HepG2 (cell line): ENCODE data around the gene TADA3. TPM values are rescaled to one million over a fixed set of nuclear protein-coding genes. Genes with fewer than 3 reads are reported as not detected.

Experiments
- ATAC-seq: fragments of 200-7000 bp; cut with Tn5 transposase; 3 replicates; pipeline ENCODE4 v1.9.1; 2020; ENCODE audit warnings: mild to moderate bottlenecking, moderate library complexity
- BruUV-seq: library from RNA; stranded (reverse); fragments of 400-500 nt; replicated peaks from 2 replicates; lab custom pipeline; 2021; lab: Mats Ljungman, UMichigan
- CTCF ChIA-PET: fragments of 300-600 bp; formaldehyde crosslinking; extraction: SDS; loops from one replicate; lab custom pipeline; 2021; ENCODE audit warnings: low total read pairs, inconsistent platforms, low intra/inter-chr PET ratio; lab: Yijun Ruan, JAX
- POLR2A ChIA-PET: fragments of 350-600 bp; sonication (Branson Sonifier 250); formaldehyde crosslinking; loops from one replicate; lab custom pipeline; 2020; ENCODE audit warnings: antibody characterized with exemption, inconsistent platforms; lab: Yijun Ruan, JAX
- DNase-seq: peaks from one replicate; pipeline ENCODE4 v3.0.0-alpha.2; 2015; ENCODE audit warnings: low spot score
- FAIRE-seq: peaks from 3 replicates; lab custom pipeline; 2011; peaks lifted over from hg19 to GRCh38; lab: Jason Lieb, UNC
- H2AFZ ChIP-seq: one replicate; pipeline ENCODE4 v1.6.1; 2011; ENCODE audit warnings: low read length, inconsistent platforms
- H3K27ac ChIP-seq: fragments of 300-600 bp; 3 replicates; pipeline ENCODE4 v1.8.0; 2011; ENCODE audit warnings: mixed run types, mild to moderate bottlenecking, mixed read lengths, low read length, inconsistent platforms; ENCODE audit not compliant: insufficient read depth; ENCODE audit errors: extremely low read length
- H3K27me3 ChIP-seq, 2 experiments: fragments of 200-600 bp in 1 of 2; 2 replicates in 1 of 2; 3 replicates in 1 of 2; pipeline versions ENCODE4 v1.6.0 to v1.8.0; 2011; ENCODE audit warnings: low read length in 2 of 2, mild to moderate bottlenecking in 2 of 2, moderate library complexity in 2 of 2, inconsistent platforms in 1 of 2; ENCODE audit not compliant: insufficient read depth in 2 of 2, control insufficient read depth in 1 of 2
- H3K36me3 ChIP-seq, 2 experiments: fragments of 200-600 bp in 1 of 2; replicated peaks in 1 of 2; 2 replicates in 1 of 2; 3 replicates in 1 of 2; pipeline versions ENCODE4 v1.5.1 to v1.8.0; 2011; ENCODE audit warnings: low read length in 2 of 2, inconsistent platforms in 1 of 2; ENCODE audit not compliant: insufficient read depth in 2 of 2, control insufficient read depth in 1 of 2
- H3K4me1 ChIP-seq: 2 replicates; pipeline ENCODE4 v1.5.1; 2012; ENCODE audit warnings: low read length, inconsistent platforms; ENCODE audit not compliant: insufficient read depth
- H3K4me2 ChIP-seq: 2 replicates; pipeline ENCODE4 v1.6.0; 2011; ENCODE audit warnings: low read depth, low read length, inconsistent platforms
- H3K4me3 ChIP-seq, 3 experiments: fragments of 200-600 bp in 1 of 3; sonication (generic), shearing (Covaris generic) in 1 of 3; replicated peaks in 1 of 3; 2 replicates each; pipeline ENCODE4 v1.5.1; 2011 to 2016; ENCODE audit warnings: low read length in 3 of 3, inconsistent platforms in 2 of 3, low read depth in 2 of 3, mild to moderate bottlenecking in 2 of 3, control low read depth in 1 of 3, mixed read lengths in 1 of 3; ENCODE audit not compliant: insufficient read depth in 1 of 3
- H3K79me2 ChIP-seq: one replicate; pipeline ENCODE4 v1.6.1; 2011; ENCODE audit warnings: low read length, inconsistent platforms; ENCODE audit not compliant: insufficient read depth
- H3K9ac ChIP-seq: 2 replicates; pipeline ENCODE4 v1.6.0; 2011; ENCODE audit warnings: mild to moderate bottlenecking, low read depth, low read length, inconsistent platforms; ENCODE audit not compliant: insufficient read depth
- H3K9me3 ChIP-seq: 2 replicates; pipeline ENCODE4 v1.5.1; 2012; ENCODE audit warnings: mild to moderate bottlenecking, low read length
- H4K20me1 ChIP-seq: 2 replicates; pipeline ENCODE4 v1.6.0; 2011; ENCODE audit warnings: inconsistent platforms, mild to moderate bottlenecking, low read length, moderate library complexity; ENCODE audit not compliant: insufficient read depth
- AGO2 ChIP-seq: fragments of 200-400 bp; formaldehyde crosslinking; optimal IDR thresholded peaks from 2 replicates; pipeline ENCODE3; 2017; ENCODE audit warnings: mild to moderate bottlenecking, low read depth, low read length, moderate library complexity
- CTCF ChIP-seq: sonication (generic); formaldehyde crosslinking; IDR thresholded peaks from 2 replicates; pipeline ENCODE4 v1.5.0; 2020; ENCODE audit warnings: mild to moderate bottlenecking, missing genetic modification reagents, moderate library complexity
- DRAP1 ChIP-seq: IDR thresholded peaks from 2 replicates; pipeline ENCODE4 v1.6.1; 2016; ENCODE audit warnings: missing genetic modification reagents, missing compliant biosample characterization
- E2F2 ChIP-seq: sonication (generic); formaldehyde crosslinking; IDR thresholded peaks from 2 replicates; pipeline ENCODE4 v1.4.0; 2020; ENCODE audit warnings: missing genetic modification reagents, borderline replicate concordance
- STAG1 ChIP-seq: sonication (generic); formaldehyde crosslinking; IDR thresholded peaks from 2 replicates; pipeline ENCODE4 v1.4.0; 2020; ENCODE audit warnings: missing genetic modification reagents
- TARDBP ChIP-seq: sonication (generic); formaldehyde crosslinking; IDR thresholded peaks from 2 replicates; pipeline ENCODE4 v1.8.0; 2022; ENCODE audit warnings: mild to moderate bottlenecking, missing genetic modification reagents
- TRIM24 ChIP-seq: sonication (generic); formaldehyde crosslinking; IDR thresholded peaks from 2 replicates; pipeline ENCODE4 v1.8.0; 2022; ENCODE audit warnings: mild to moderate bottlenecking, missing genetic modification reagents
- ZBTB20 ChIP-seq: sonication (generic); formaldehyde crosslinking; IDR thresholded peaks from 2 replicates; pipeline ENCODE4 v1.8.1; 2023; ENCODE audit warnings: missing genetic modification reagents, low read depth, mild to moderate bottlenecking, borderline replicate concordance
- ZNF616 ChIP-seq: sonication (generic); formaldehyde crosslinking; IDR thresholded peaks from 2 replicates; pipeline ENCODE4 v1.5.0; 2020; ENCODE audit warnings: low read depth, mild to moderate bottlenecking, missing genetic modification reagents
- ZNF773 ChIP-seq: sonication (generic); formaldehyde crosslinking; IDR thresholded peaks from 2 replicates; pipeline ENCODE4 v1.4.0; 2020; ENCODE audit warnings: missing genetic modification reagents, borderline replicate concordance
- WGBS: methylation state at CpG from one replicate; pipeline ENCODE4 v1.1.6; 2017; ENCODE audit warnings: low lambda C conversion rate; 5-methylcytosine and 5-hydroxymethylcytosine counted together
- in situ Hi-C: cut with HindIII; loops from 2 replicates; pipeline ENCODE4 v1.10.0; 2017; ENCODE audit warnings: low pct_unique_long_range_greater_than_20kb; ENCODE audit not compliant: extremely low pct_ligation_motif_present
- intact Hi-C: fragments of 100-400 bp; cut with micrococcal nuclease; formaldehyde crosslinking; loops from one replicate; pipeline ENCODE4 v1.10.0; 2022; ENCODE audit not compliant: unreplicated experiment
- polyA plus RNA-seq, 8 experiments: library from polyadenylated mRNA; depleted of rRNA in 3 of 8; stranded (reverse) in 7 of 8; unstranded in 1 of 8; fragments of >200 nt; fragmentation: Illumina TruSeq in 4 of 8; extraction: Trizol in 4 of 8; gene quantifications; 2 replicates each; pipeline versions ENCODE4 v1.2.1 to v1.2.3, GENCODE V29; 2011 to 2016; ENCODE audit warnings: low read depth in 4 of 8, missing spikeins in 1 of 8, mixed read lengths in 1 of 8; ENCODE audit not compliant: insufficient read depth in 1 of 8
- total RNA-seq, 5 experiments: library from RNA; depleted of rRNA; stranded (reverse); fragments of >200 nt; fragmentation: Illumina TruSeq; extraction: Trizol; gene quantifications; 2 replicates each; pipeline ENCODE4 v1.2.3, GENCODE V29; 2016; ENCODE audit warnings: low read depth in 1 of 5
- TF ChIP-seq, protein P1 (sequence below): sonication (generic); formaldehyde crosslinking; IDR thresholded peaks from 2 replicates; pipeline ENCODE4 v1.8.1; 2023; ENCODE audit warnings: mild to moderate bottlenecking, missing genetic modification reagents

The TADA3 gene
- total and polyA plus RNA-seq, 2 of the 13 experiments (the other 11 are each of a cell fraction or from before 2014, with no cell fraction given) = 32.1 to 37.1 TPM

DNA sequence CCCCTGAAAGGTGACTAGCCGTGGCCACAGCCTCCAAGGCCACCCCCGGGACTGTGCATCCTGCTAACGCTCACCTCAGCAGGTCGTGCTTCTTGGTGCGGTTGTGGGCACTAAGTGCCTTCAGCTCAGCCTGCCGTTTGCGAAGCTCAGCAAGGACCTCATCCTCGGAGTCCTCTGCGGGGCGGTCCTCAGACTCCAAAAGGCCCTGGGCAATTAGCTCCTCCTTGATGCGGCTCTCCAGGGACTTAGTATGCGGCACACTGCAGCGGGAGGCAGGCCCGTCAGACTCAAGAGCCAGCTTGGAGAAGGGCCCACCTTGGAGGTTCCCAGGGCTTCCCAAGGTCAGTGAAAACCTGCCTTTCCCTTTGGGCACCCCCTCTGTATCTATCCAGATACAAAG is 8.3 kb downstream of the TADA3 start:
- Histone ChIP-seq H3K27ac (no peak overlapping the region), H3K4me3 (no peak overlapping the region), H3K27me3 (no peaks in the 10 kb centered on the region), H3K9ac (no peak overlapping the region), H3K79me2 (no peaks in the 10 kb centered on the region), H4K20me1 (no peaks in the 10 kb centered on the region), H3K4me2 (no peak overlapping the region)
- intact Hi-C loops = no loop called here
- POLR2A ChIA-PET = interaction anchor here (1.4 kb wide), 1 partner anchor 9 kb away, joined by 4 read pairs; the partner anchor contains the start of genes ARPC4 and TADA3
- DNase-seq = no peak
- BruUV-seq = no TSS peak
- WGBS = 92% methylated on average over 5 of the region's 14 CpGs
- CTCF ChIA-PET = no interaction called here
- TF ChIP-seq ZBTB20 (CRISPR knock-in tag) (no peak), AGO2 (peak; percentile 49)
- TF ChIP-seq, all 625 proteins: peak for 1
- Histone ChIP-seq H3K9me3 (no peaks in the 10 kb centered on the region), H3K36me3 (peaks cover 22 to 54% of the 10 kb centered on the region in 2 experiments), H2AFZ (no peak overlapping the region), H3K4me1 (peaks cover 16% of the 10 kb centered on the region)
- in situ Hi-C loops = no loop called here
- ATAC-seq = no peak
- no peak for FAIRE-seq

GRCh38 chr3:9782770-9783169 is 9.5 kb downstream of the TADA3 start:
- in situ Hi-C loops (no loop called here), intact Hi-C loops (no loop called here)
- Histone ChIP-seq H3K27me3 (no peaks in the 10 kb centered on the region), H3K4me2 (no peak overlapping the region), H3K9me3 (no peaks in the 10 kb centered on the region), H3K9ac (no peak overlapping the region), H3K36me3 (peaks cover 22 to 52% of the 10 kb centered on the region in 2 experiments), H3K27ac (no peak overlapping the region), H2AFZ (no peak overlapping the region), H3K4me3 (no peak overlapping the region), H3K79me2 (no peaks in the 10 kb centered on the region), H4K20me1 (no peaks in the 10 kb centered on the region), H3K4me1 (peaks cover 16% of the 10 kb centered on the region)
- WGBS = 69% methylated on average over 3 of the region's 3 CpGs
- CTCF ChIA-PET = no interaction called here
- DNase-seq (no peak), FAIRE-seq (peak; percentile 67), ATAC-seq (0 out of 3 replicates have a peak, but pooled peaks have one; percentile 12)
- POLR2A ChIA-PET = interaction anchor here (1.2 to 2.5 kb wide), 2 partner anchors 10 to 119 kb away, joined by 4 to 15 read pairs; partner anchors contain the start of genes ARPC4 and TADA3
- BruUV-seq = no TSS peak
- peak; percentile 44 for TF ChIP-seq CTCF (CRISPR knock-in tag)
- TF ChIP-seq ZNF773 = no peak
- no peak for TF ChIP-seq E2F2 (CRISPR knock-in tag)
- no peak for TF ChIP-seq DRAP1 (CRISPR knock-in tag)
- peak; percentile 57 for TF ChIP-seq STAG1 (CRISPR knock-in tag)
- no peak for TF ChIP-seq ZNF616 (CRISPR knock-in tag)
- TF ChIP-seq, protein P1, sequence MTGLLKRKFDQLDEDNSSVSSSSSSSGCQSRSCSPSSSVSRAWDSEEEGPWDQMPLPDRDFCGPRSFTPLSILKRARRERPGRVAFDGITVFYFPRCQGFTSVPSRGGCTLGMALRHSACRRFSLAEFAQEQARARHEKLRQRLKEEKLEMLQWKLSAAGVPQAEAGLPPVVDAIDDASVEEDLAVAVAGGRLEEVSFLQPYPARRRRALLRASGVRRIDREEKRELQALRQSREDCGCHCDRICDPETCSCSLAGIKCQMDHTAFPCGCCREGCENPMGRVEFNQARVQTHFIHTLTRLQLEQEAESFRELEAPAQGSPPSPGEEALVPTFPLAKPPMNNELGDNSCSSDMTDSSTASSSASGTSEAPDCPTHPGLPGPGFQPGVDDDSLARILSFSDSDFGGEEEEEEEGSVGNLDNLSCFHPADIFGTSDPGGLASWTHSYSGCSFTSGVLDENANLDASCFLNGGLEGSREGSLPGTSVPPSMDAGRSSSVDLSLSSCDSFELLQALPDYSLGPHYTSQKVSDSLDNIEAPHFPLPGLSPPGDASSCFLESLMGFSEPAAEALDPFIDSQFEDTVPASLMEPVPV (CRISPR knock-in tag) = no peak
- TF ChIP-seq TARDBP (CRISPR knock-in tag) = no peak
- no peak for TF ChIP-seq TRIM24 (CRISPR knock-in tag)
